Mesenchymal stem cell (in vitro differentiated cells and primary cell): ENCODE data around the gene RGS12.

Experiments
- DNase-seq: peaks from one replicate; pipeline ENCODE4 v3.0.0-alpha.2; 2013
- H2AFZ ChIP-seq: one replicate; pipeline ENCODE4 v1.6.1; 2013; ENCODE audit warnings: low read depth, mild to moderate bottlenecking, control low read depth, inconsistent platforms, low read length, moderate library complexity
- H2AK5ac ChIP-seq: 2 replicates; pipeline ENCODE4 v1.6.1; 2013; ENCODE audit warnings: low read length, moderate library complexity, mild to moderate bottlenecking, inconsistent platforms; ENCODE audit not compliant: severe bottlenecking
- H2BK120ac ChIP-seq: one replicate; pipeline ENCODE4 v1.6.1; 2013; ENCODE audit warnings: low read depth, mild to moderate bottlenecking, inconsistent platforms, low read length, moderate library complexity
- H2BK12ac ChIP-seq, 2 experiments: one replicate each; pipeline ENCODE4 v1.6.1; 2013; ENCODE audit warnings: inconsistent platforms in 2 of 2, low read length in 2 of 2, mild to moderate bottlenecking in 2 of 2, moderate library complexity in 2 of 2, control low read depth in 1 of 2
- H2BK15ac ChIP-seq: one replicate; pipeline ENCODE4 v1.6.1; 2013; ENCODE audit warnings: mild to moderate bottlenecking, low read depth, inconsistent platforms; ENCODE audit not compliant: poor library complexity, severe bottlenecking
- H2BK5ac ChIP-seq: 2 replicates; pipeline ENCODE4 v1.6.1; 2013; ENCODE audit warnings: low read depth, mild to moderate bottlenecking, low read length, control low read depth, inconsistent platforms; ENCODE audit not compliant: poor library complexity, severe bottlenecking
- H3K14ac ChIP-seq, 2 experiments: one replicate each; pipeline ENCODE4 v1.6.1; 2013; ENCODE audit warnings: inconsistent platforms in 2 of 2, low read length in 2 of 2, control low read depth in 1 of 2, mild to moderate bottlenecking in 1 of 2, moderate library complexity in 1 of 2
- H3K18ac ChIP-seq, 2 experiments: one replicate each; pipeline ENCODE4 v1.6.1; 2013; ENCODE audit warnings: inconsistent platforms in 2 of 2, low read length in 2 of 2, control low read depth in 1 of 2, low read depth in 1 of 2, mild to moderate bottlenecking in 1 of 2
- H3K23ac ChIP-seq, 2 experiments: one replicate each; pipeline ENCODE4 v1.6.1; 2013; ENCODE audit warnings: inconsistent platforms in 2 of 2, low read length in 2 of 2, mild to moderate bottlenecking in 2 of 2, moderate library complexity in 2 of 2, control low read depth in 1 of 2
- H3K27ac ChIP-seq: 2 replicates; pipeline ENCODE4 v1.5.1; 2013; ENCODE audit warnings: mild to moderate bottlenecking, moderate library complexity, low read length, control low read depth, inconsistent platforms; ENCODE audit not compliant: poor library complexity, severe bottlenecking
- H3K27me3 ChIP-seq, 2 experiments: 2 replicates each; pipeline versions ENCODE4 v1.6.1 to v1.7.0; 2013; ENCODE audit warnings: low read length in 2 of 2, mild to moderate bottlenecking in 2 of 2, moderate library complexity in 2 of 2, control low read depth in 1 of 2, inconsistent platforms in 1 of 2; ENCODE audit not compliant: control insufficient read depth in 1 of 2, insufficient read depth in 1 of 2
- H3K36me3 ChIP-seq, 2 experiments: 2 replicates each; pipeline versions ENCODE4 v1.6.1 to v1.7.0; 2013; ENCODE audit warnings: low read length in 2 of 2, control low read depth in 1 of 2, inconsistent platforms in 1 of 2, low read depth in 1 of 2, mild to moderate bottlenecking in 1 of 2; ENCODE audit not compliant: insufficient read depth in 2 of 2, control insufficient read depth in 1 of 2
- H3K4ac ChIP-seq, 2 experiments: one replicate each; pipeline ENCODE4 v1.6.1; 2013; ENCODE audit warnings: inconsistent platforms in 2 of 2, low read length in 2 of 2, mild to moderate bottlenecking in 2 of 2, moderate library complexity in 2 of 2, control low read depth in 1 of 2, low read depth in 1 of 2
- H3K4me1 ChIP-seq: 2 replicates; pipeline ENCODE4 v1.6.1; 2013; ENCODE audit warnings: low read depth, low read length, control low read depth; ENCODE audit not compliant: control insufficient read depth, insufficient read depth
- H3K4me2 ChIP-seq: 2 replicates; pipeline ENCODE4 v1.6.1; 2013; ENCODE audit warnings: low read length, mild to moderate bottlenecking, inconsistent platforms; ENCODE audit not compliant: poor library complexity, severe bottlenecking
- H3K4me3 ChIP-seq, 2 experiments: 2 replicates each; pipeline versions ENCODE4 v1.5.1 to v1.7.0; 2013; ENCODE audit warnings: low read length in 2 of 2, mild to moderate bottlenecking in 2 of 2, control low read depth in 1 of 2, low read depth in 1 of 2; ENCODE audit not compliant: insufficient read depth in 1 of 2
- H3K79me1 ChIP-seq: replicated peaks from 2 replicates; pipeline ENCODE4 v1.6.1; 2013; ENCODE audit warnings: mild to moderate bottlenecking, control low read depth, low read length, inconsistent platforms; ENCODE audit not compliant: poor library complexity, severe bottlenecking
- H3K9ac ChIP-seq: 2 replicates; pipeline ENCODE4 v1.7.0; 2013; ENCODE audit warnings: mild to moderate bottlenecking, low read length, moderate library complexity
- H3K9me3 ChIP-seq: 2 replicates; pipeline ENCODE4 v1.7.0; 2013; ENCODE audit warnings: mild to moderate bottlenecking, low read length; ENCODE audit not compliant: control insufficient read depth
- H4K8ac ChIP-seq: one replicate; pipeline ENCODE4 v1.6.1; 2013; ENCODE audit warnings: inconsistent platforms, mild to moderate bottlenecking, low read length, moderate library complexity
- H4K91ac ChIP-seq: one replicate; pipeline ENCODE4 v1.6.1; 2013; ENCODE audit warnings: mild to moderate bottlenecking, low read length, inconsistent platforms
- whole genome bisulfite sequencing: methylation state at CpG from one replicate; pipeline ENCODE4 v1.1.7; 2013; ENCODE audit warnings: mixed read lengths; 5-methylcytosine and 5-hydroxymethylcytosine counted together

RGS12 gene

DNA sequence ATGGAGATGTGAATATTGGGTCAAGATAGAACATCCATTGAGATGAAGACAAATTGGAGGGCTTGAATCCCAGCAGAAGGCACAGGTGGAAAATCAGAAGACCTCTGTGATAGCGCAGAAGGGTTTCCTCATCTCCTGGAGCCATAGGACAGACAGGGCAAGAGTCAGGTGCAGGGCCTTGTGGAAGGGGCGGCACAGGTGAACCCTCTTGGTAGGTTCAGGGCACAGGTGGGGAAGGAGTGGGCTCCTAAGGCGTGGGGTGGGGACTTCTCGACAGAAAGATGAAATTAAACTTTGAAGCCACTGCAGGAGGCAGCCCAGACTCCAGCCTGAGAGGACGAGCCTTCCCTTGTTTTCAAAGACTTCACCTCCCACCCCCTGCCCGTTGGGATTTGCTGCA, 9.3 kb upstream of the RGS12 start:
- no peaks in the 10 kb centered on the region for H3K79me1 ChIP-seq
- H3K14ac ChIP-seq, result no peak overlapping the region
- no peak overlapping the region for H3K23ac ChIP-seq
- no peak overlapping the region for H2AFZ ChIP-seq
- no peak for DNase-seq
- H2AK5ac ChIP-seq, result no peak overlapping the region
- H3K9me3 ChIP-seq, result peaks cover 5% of the 10 kb centered on the region
- H3K27ac ChIP-seq, result no peak overlapping the region
- no peak overlapping the region for H3K4ac ChIP-seq
- no peak overlapping the region for H3K18ac ChIP-seq
- no peak overlapping the region for H3K4me3 ChIP-seq
- H3K27me3 ChIP-seq, result peaks cover 15 to 44% of the 10 kb centered on the region in 2 experiments
- no peak overlapping the region for H3K9ac ChIP-seq
- no peak overlapping the region for H2BK12ac ChIP-seq
- H2BK5ac ChIP-seq, result no peak overlapping the region
- H3K4me2 ChIP-seq, result no peak overlapping the region
- no peaks in the 10 kb centered on the region for H3K36me3 ChIP-seq
- H4K8ac ChIP-seq, result no peak overlapping the region
- 94% methylated on average over 4 of the region's 6 CpGs for WGBS
- H2BK15ac ChIP-seq, result no peak overlapping the region
- no peak overlapping the region for H2BK120ac ChIP-seq
- no peak overlapping the region for H4K91ac ChIP-seq
- H3K4me1 ChIP-seq, result peaks cover 2% of the 10 kb centered on the region

- H3K4me1 ChIP-seq, result peaks cover 2% of the 10 kb centered on the region
- no peak overlapping the region for H4K91ac ChIP-seq
- H2BK5ac ChIP-seq, result no peak overlapping the region
- DNase-seq, result no peak
- no peak overlapping the region for H3K9ac ChIP-seq
- no peak overlapping the region for H3K4ac ChIP-seq
- H3K4me2 ChIP-seq, result no peak overlapping the region
- H3K79me1 ChIP-seq, result no peaks in the 10 kb centered on the region
- H3K18ac ChIP-seq, result no peak overlapping the region
- H3K36me3 ChIP-seq, result no peaks in the 10 kb centered on the region
- H3K27ac ChIP-seq, result no peak overlapping the region
- no peak overlapping the region for H2AK5ac ChIP-seq
- H3K14ac ChIP-seq, result no peak overlapping the region
- no peak overlapping the region for H3K4me3 ChIP-seq
- no peak overlapping the region for H2BK15ac ChIP-seq
- no peak overlapping the region for H2BK12ac ChIP-seq
- WGBS, result 78% methylated on average over 13 of the region's 13 CpGs
- H4K8ac ChIP-seq, result no peak overlapping the region
- no peak overlapping the region for H2BK120ac ChIP-seq
- H3K23ac ChIP-seq, result no peak overlapping the region
- H3K9me3 ChIP-seq, result peaks cover 5% of the 10 kb centered on the region
- no peak overlapping the region for H2AFZ ChIP-seq
- H3K27me3 ChIP-seq, result peaks cover 15 to 48% of the 10 kb centered on the region in 2 experiments
These were observed 8.9 kb upstream of the RGS12 start for GRCh38 chr4:3283916-3284315.

DNA sequence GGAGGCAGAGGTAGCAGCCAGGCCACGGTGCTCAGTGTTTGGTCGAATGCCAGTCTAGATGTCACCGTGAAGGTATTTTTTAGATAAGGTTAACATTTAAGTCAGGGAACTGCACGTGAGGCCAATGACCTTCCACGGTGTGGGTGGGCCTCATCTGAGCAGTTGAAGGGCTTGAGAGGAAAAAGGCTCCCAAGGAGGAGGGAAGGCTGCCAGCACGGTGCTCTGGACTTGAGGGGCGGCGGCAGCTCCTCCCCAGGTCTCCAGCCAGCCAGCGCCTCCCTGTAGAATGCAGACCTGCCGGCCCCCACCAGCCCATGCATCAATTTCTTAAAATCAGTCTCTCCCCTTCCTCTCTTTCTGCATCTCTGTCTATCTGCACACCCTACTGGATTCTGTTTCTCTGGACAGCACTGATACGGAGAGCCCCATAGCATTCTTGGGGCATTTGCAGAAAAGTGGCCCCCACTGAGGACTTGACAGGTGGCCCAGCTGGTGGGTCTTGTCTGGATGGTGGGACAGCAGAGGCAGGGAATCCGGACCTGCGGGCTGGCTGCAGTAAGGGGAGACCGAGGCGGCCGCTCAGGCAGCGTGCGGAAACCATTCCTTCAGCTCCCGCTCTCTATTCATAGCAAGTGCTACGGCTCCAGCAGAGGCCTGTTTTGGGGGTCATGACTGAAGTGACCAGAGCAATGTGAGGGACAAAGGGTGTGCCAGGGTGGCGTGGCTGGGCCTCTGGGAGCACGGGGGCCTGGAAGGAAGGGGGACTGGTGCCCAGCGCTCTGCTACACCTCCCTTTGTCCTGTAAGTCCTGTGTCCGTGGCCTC, 7.9 kb upstream of the RGS12 start:
- DNase-seq, result no peak
- Histone ChIP-seq H3K9ac (no peak overlapping the region), H2BK12ac (no peak overlapping the region), H3K18ac (no peak overlapping the region), H2AFZ (no peak overlapping the region), H3K27ac (no peak overlapping the region), H2BK120ac (no peak overlapping the region), H2AK5ac (no peak overlapping the region), H3K14ac (no peak overlapping the region), H3K4me1 (peaks cover 2% of the 10 kb centered on the region), H3K4me2 (no peak overlapping the region), H3K4ac (no peak overlapping the region), H3K4me3 (no peak overlapping the region), H2BK15ac (no peak overlapping the region), H2BK5ac (no peak overlapping the region), H3K36me3 (no peaks in the 10 kb centered on the region), H4K91ac (no peak overlapping the region), H4K8ac (no peak overlapping the region), H3K9me3 (peaks cover 5% of the 10 kb centered on the region), H3K79me1 (no peaks in the 10 kb centered on the region), H3K27me3 (peaks cover 15 to 52% of the 10 kb centered on the region in 2 experiments), H3K23ac (no peak overlapping the region)
- 89% methylated on average over 24 of the region's 24 CpGs for WGBS

- no peak overlapping the region for H2AK5ac ChIP-seq
- H3K4me2 ChIP-seq, result no peak overlapping the region
- no peak overlapping the region for H4K91ac ChIP-seq
- WGBS, result 90% methylated on average over 38 of the region's 38 CpGs
- no peak overlapping the region for H3K23ac ChIP-seq
- peak; percentile 31 for DNase-seq
- H3K4ac ChIP-seq, result no peak overlapping the region
- no peak overlapping the region for H2BK12ac ChIP-seq
- H4K8ac ChIP-seq, result no peak overlapping the region
- H3K79me1 ChIP-seq, result no peaks in the 10 kb centered on the region
- H3K4me1 ChIP-seq, result peaks cover 2% of the 10 kb centered on the region
- no peak overlapping the region for H3K27ac ChIP-seq
- H3K14ac ChIP-seq, result no peak overlapping the region
- no peak overlapping the region for H2BK5ac ChIP-seq
- H2BK15ac ChIP-seq, result peak overlapping the region; percentile 55
- H3K27me3 ChIP-seq, result peaks cover 10 to 48% of the 10 kb centered on the region in 2 experiments
- H3K18ac ChIP-seq, result no peak overlapping the region
- no peak overlapping the region for H2BK120ac ChIP-seq
- no peak overlapping the region for H2AFZ ChIP-seq
- H3K9me3 ChIP-seq, result peaks cover 5% of the 10 kb centered on the region
- H3K9ac ChIP-seq, result peak overlapping the region; percentile 57
- H3K36me3 ChIP-seq, result no peaks in the 10 kb centered on the region
- H3K4me3 ChIP-seq, result no peak overlapping the region
These were observed 7.1 kb upstream of the RGS12 start for GRCh38 chr4:3285558-3286334.
